Measurements from ENCODE around the gene PKHD1. TPM values are rescaled to one million over a fixed set of nuclear protein-coding genes. Genes with fewer than 3 reads are reported as not detected.

The PKHD1 gene
- total RNA-seq, 4 donors from 2014 or later = 0.16 to 0.60 (median 0.32) TPM

- Histone ChIP-seq H3K27ac (no peak overlapping the region), H3K4me3 (no peak overlapping the region), H3K27me3 (no peaks in the 10 kb centered on the region), H3K36me3 (no peaks in the 10 kb centered on the region), H3K4me1 (peaks cover 0 to 4% (median 0%) of the 10 kb centered on the region in 4 donors), H3K9me3 (no peaks in the 10 kb centered on the region)
- no peak for TF ChIP-seq POLR2A (IDR thresholded peaks at IDR 0.05)
- TF ChIP-seq, protein P1, sequence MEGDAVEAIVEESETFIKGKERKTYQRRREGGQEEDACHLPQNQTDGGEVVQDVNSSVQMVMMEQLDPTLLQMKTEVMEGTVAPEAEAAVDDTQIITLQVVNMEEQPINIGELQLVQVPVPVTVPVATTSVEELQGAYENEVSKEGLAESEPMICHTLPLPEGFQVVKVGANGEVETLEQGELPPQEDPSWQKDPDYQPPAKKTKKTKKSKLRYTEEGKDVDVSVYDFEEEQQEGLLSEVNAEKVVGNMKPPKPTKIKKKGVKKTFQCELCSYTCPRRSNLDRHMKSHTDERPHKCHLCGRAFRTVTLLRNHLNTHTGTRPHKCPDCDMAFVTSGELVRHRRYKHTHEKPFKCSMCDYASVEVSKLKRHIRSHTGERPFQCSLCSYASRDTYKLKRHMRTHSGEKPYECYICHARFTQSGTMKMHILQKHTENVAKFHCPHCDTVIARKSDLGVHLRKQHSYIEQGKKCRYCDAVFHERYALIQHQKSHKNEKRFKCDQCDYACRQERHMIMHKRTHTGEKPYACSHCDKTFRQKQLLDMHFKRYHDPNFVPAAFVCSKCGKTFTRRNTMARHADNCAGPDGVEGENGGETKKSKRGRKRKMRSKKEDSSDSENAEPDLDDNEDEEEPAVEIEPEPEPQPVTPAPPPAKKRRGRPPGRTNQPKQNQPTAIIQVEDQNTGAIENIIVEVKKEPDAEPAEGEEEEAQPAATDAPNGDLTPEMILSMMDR (IDR thresholded peaks at IDR 0.05) = no peak
- TF ChIP-seq POLR2AphosphoS5 (IDR thresholded peaks at IDR 0.05) = no peak
- TF ChIP-seq EP300 (IDR thresholded peaks at IDR 0.05; ENCODE audit: low read depth) = no peak
- in situ Hi-C loops (cut with MboI; ENCODE audit: low pct_ligation_motif_present in 1 of 4, low pct_unique_long_range_greater_than_20kb in 1 of 4, low sequenced_read_pairs in 3 of 4) (loop anchor here in 2 of 4 donors (10.0 to 25.0 kb wide), 4 partner anchors 150 to 1200 kb away; partner anchors contain the start of gene TFAP2B (in 2 of the 2)), intact Hi-C loops (cut with DNase I; ENCODE audit: low total_unique reads) (loop anchor here (10.0 kb wide), 1 partner anchor 158 kb away; no protein-coding TSS in a partner anchor)
- DNase-seq = no peak
- 87 to 89% methylated on average over 4 of the region's 4 CpGs for WGBS, 2 donors (ENCODE audit: low coverage in 1 of 2)
Observed at GRCh38 chr6:52012582-52012981, 74.8 kb downstream of the PKHD1 start.

- in situ Hi-C loops (cut with MboI; ENCODE audit: low pct_ligation_motif_present in 1 of 4, low pct_unique_long_range_greater_than_20kb in 1 of 4, low sequenced_read_pairs in 3 of 4) = loop anchor here in 2 of 4 donors (10.0 to 25.0 kb wide), 4 partner anchors 149 to 1199 kb away; partner anchors contain the start of gene TFAP2B (in 2 of the 2)
- H3K36me3 ChIP-seq = no peaks in the 10 kb centered on the region
- no peak overlapping the region for H3K27ac ChIP-seq
- no peaks in the 10 kb centered on the region for H3K9me3 ChIP-seq
- H3K4me1 ChIP-seq = peaks cover 0 to 4% (median 0%) of the 10 kb centered on the region in 4 donors
- H3K4me3 ChIP-seq = no peak overlapping the region
- no peaks in the 10 kb centered on the region for H3K27me3 ChIP-seq
- 86% methylated on average over 1 of the region's 1 CpG for WGBS, 2 donors (ENCODE audit: low coverage in 1 of 2)
- TF ChIP-seq POLR2AphosphoS5 (IDR thresholded peaks at IDR 0.05) (no peak), POLR2A (IDR thresholded peaks at IDR 0.05) (no peak), EP300 (IDR thresholded peaks at IDR 0.05; ENCODE audit: low read depth) (no peak)
- TF ChIP-seq, protein P1 (IDR thresholded peaks at IDR 0.05) = no peak
- intact Hi-C loops (cut with DNase I; ENCODE audit: low total_unique reads) = loop anchor here (10.0 kb wide), 1 partner anchor 156 kb away; no protein-coding TSS in a partner anchor
- DNase-seq = no peak
Observed at GRCh38 chr6:52010806-52011205, 76.6 kb downstream of the PKHD1 start.

- Histone ChIP-seq H3K4me3 (no peak overlapping the region), H3K36me3 (no peaks in the 10 kb centered on the region), H3K4me1 (peaks cover 0 to 4% (median 0%) of the 10 kb centered on the region in 4 donors), H3K27ac (no peak overlapping the region), H3K9me3 (no peaks in the 10 kb centered on the region), H3K27me3 (no peaks in the 10 kb centered on the region)
- intact Hi-C loops (cut with DNase I; ENCODE audit: low total_unique reads) = loop anchor here (10.0 kb wide), 1 partner anchor 155 kb away; no protein-coding TSS in a partner anchor
- TF ChIP-seq EP300 (IDR thresholded peaks at IDR 0.05; ENCODE audit: low read depth) = no peak
- TF ChIP-seq, protein P1 (IDR thresholded peaks at IDR 0.05) = no peak
- TF ChIP-seq POLR2AphosphoS5 (IDR thresholded peaks at IDR 0.05) = no peak
- no peak for TF ChIP-seq POLR2A (IDR thresholded peaks at IDR 0.05)
- DNase-seq = no peak
- in situ Hi-C loops (cut with MboI; ENCODE audit: low pct_ligation_motif_present in 1 of 4, low pct_unique_long_range_greater_than_20kb in 1 of 4, low sequenced_read_pairs in 3 of 4) = loop anchor here in 2 of 4 donors (10.0 to 25.0 kb wide), 4 partner anchors 148 to 1198 kb away; partner anchors contain the start of gene TFAP2B (in 2 of the 2)
- 81 to 89% methylated on average over 6 of the region's 6 CpGs for WGBS, 2 donors (ENCODE audit: low coverage in 1 of 2)
Observed at GRCh38 chr6:52010145-52010544, 77.3 kb downstream of the PKHD1 start.

DNA sequence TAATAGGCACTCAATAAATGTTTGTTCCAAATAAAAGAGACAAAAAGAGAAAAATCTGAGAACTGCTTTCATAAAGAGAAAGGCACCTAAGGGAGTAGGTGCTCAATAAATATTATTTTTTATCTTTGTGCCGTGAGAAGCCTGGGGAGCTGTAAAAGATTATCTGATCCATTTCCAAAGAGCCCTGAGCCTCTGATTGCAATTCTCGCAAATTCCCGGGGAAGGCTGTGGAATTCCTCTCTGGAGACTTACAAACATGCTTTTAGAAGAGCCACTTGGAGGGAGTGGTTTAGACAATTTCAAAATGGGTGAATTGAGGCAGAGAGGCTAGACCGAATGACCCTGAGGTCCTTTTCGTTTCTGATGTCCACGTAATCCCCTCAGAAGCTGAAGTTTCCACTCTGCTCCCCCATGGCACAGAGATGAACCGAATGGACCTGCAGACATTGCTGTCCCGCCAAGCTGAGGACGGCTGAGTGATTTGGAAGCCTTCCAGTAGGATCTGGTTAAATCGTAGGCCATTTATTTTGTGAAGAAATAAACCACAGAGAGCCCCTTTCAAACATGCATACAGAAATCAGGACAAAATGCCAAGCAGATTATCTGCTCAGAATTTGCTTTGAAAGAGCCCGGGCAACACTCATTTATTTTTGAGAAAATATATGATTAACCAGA is 77.8 kb downstream of the PKHD1 start:
- no peak overlapping the region for H3K4me3 ChIP-seq
- in situ Hi-C loops (cut with MboI; ENCODE audit: low pct_ligation_motif_present in 1 of 4, low pct_unique_long_range_greater_than_20kb in 1 of 4, low sequenced_read_pairs in 3 of 4) = loop anchor here in 2 of 4 donors (10.0 to 25.0 kb wide), 4 partner anchors 147 to 1197 kb away; partner anchors contain the start of gene TFAP2B (in 2 of the 2)
- no peaks in the 10 kb centered on the region for H3K9me3 ChIP-seq
- no peaks in the 10 kb centered on the region for H3K27me3 ChIP-seq
- no peak for TF ChIP-seq EP300 (IDR thresholded peaks at IDR 0.05; ENCODE audit: low read depth)
- H3K4me1 ChIP-seq = peaks cover 0 to 4% (median 0%) of the 10 kb centered on the region in 4 donors
- H3K27ac ChIP-seq = no peak overlapping the region
- WGBS, 2 donors (ENCODE audit: low coverage in 1 of 2) = 63 to 76% methylated on average over 9 to 11 of the region's 11 CpGs
- no peaks in the 10 kb centered on the region for H3K36me3 ChIP-seq
- no peak for DNase-seq
- intact Hi-C loops (cut with DNase I; ENCODE audit: low total_unique reads) = loop anchor here (10.0 kb wide), 2 partner anchors 155 to 1155 kb away; no protein-coding TSS in a partner anchor
